Fibroblast of the conjunctiva (primary cell): ENCODE data around the gene MFGE8.
"Not testable (repeated sequence)": the region's sequence is repeated elsewhere in the genome, so short reads cannot be mapped to it uniquely, and the experiment has no call there.

Source experiments
- DNase-seq: peaks from one replicate; pipeline ENCODE4 v3.0.0-alpha.2; 2010; ENCODE audit warnings: low read depth

Gene MFGE8

DNA sequence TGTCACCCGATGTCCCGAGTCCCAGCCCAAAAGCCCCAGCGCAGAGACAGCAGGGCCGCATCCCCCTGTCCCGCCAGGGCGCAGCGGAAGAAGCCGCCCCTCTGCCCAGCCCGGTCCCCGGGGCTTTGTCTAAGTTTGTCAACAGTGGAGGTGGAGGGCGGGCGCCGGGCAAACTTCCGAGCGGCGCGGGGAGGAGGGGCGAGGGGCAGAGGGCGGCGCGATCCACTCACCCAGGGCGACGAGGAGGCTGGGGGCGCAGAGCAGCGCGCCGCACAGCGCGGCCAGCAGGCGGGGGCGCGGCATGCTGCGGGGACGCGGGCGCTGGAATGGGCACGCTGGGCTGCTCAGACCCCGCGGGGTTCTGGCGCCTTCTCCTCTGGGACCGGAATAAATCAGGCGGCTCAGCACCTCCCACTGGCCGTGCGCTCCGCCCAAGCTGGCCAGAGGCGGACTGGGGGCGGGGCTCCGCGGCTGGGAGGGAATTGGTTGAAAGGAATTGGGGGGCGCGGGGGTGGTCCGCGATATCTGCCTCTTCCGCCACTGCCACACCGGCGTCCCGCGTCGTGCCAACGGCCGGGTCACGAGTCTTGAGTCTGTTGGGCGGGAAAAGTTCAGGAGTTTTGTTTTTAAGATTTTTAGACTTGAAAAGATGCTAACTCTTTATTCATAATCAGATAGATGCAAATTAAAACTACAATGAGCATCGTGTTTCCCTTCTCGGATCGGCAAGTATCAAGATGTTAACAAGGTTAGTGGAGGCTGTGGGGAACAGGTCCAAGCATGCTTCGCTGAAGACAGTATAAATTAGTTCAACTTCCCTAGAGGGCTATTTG, at the start of gene MFGE8:
Gene MFGE8, minus strand, starts transcription at position 363 of the 833 bp plus-strand sequence. Its CDS starts 60 bp downstream, at position 303.
- no peak for DNase-seq

- DNase-seq, result no peak
Measured at GRCh38 chr15:88959445-88959844, 46.3 kb upstream of the MFGE8 start.

DNA sequence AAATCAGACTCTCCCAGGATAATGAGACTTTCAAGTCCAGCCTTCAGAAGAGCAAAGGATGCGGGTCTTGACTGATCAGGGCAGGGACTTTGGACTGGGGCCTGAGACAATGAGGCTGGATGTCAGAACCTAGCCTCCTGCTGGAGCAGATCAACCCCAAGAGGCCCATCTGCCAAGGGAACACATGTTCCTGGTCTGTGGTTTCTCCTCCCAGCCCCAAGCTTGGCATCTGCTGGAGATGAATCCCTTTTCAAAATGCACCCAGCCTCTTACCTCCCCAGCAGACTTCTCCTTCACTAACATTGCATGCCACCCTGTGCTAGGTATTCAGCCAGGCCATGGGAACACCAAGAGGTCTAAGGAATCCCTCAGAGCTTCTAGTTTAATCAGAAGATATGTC, 43.7 kb upstream of the MFGE8 start:
- no peak for DNase-seq

DNA sequence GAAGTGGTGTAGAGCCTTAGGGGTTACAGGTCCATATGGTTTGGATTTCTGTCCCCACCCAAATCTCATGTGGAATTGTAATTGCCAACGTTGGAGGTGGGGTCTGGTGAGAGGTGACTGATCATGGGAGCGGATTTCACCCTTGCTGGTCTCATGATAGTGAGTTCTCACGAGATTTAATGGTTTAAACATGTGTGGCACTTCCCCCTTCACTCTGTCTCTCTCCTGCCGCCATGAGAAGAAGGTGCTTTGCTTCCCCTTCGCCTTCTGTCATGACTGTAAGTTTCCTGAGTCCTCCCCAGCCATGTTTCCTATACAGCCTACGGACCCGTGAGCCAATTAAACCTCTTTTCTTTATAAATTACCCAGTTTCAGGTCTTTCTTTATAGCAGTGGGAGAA, 43.1 kb upstream of the MFGE8 start:
- no peak for DNase-seq

- peak; percentile 24 for DNase-seq
Measured at GRCh38 chr15:88954431-88955277, 41.5 kb upstream of the MFGE8 start.

DNA sequence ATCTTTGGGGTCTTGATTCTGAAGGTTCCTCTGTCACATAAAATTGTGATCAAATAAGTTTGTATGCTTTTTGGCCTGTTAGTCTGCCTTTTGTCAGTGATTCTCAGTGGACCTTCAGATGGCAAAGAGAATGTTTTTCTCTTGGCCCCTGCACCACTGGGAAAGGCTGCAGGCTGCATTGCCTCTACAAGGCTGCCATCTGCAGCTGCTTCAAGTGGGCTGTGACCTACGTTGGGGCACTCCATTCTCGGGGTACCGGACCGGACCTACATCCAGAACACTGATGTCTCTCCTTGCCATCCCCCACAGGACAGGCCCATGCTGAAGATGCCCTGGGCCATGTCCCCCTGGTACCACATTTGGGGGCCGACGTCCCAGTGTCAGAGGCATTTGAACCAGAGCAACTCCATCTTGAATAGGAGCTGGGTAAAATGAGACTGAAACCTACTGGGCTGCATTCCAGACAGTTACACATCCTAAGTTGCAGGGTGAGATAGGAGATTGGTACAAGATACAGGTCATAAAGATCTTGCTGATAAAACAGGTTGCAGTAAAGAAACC, 37.5 kb upstream of the MFGE8 start:
- DNase-seq, result no peak

DNA sequence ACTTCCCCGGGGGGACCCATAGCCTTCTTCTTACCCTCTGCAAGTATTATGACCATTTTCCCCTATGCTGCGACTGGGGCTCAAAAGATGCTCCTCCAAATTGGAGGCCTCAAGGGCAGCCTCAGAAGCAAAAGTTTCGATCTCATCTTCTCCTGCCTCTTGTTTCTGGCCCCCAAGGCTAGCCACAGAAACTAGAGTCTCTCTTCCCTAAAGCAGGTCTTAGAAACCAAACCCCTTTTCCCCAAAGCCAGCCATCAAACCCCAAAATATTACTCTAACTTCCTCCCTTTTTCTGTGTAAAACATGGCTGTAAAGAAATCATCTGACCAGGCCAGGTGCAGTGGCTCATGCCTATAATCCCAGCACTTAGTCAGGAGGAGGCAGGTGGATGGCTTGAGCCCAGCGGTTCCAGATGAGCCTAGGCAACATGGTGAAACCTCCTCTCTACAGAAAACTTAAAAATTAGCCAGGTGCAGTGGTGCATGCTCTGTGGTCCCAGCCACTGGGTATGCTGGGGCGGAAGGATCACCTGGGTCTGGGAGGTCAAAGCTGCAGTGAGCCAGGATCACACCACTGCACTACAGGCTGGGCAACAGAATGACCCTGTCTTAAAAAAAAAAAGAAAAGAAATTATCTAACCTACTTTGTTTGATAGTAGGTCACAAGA, 36.7 kb upstream of the MFGE8 start:
- DNase-seq, result no peak

DNA sequence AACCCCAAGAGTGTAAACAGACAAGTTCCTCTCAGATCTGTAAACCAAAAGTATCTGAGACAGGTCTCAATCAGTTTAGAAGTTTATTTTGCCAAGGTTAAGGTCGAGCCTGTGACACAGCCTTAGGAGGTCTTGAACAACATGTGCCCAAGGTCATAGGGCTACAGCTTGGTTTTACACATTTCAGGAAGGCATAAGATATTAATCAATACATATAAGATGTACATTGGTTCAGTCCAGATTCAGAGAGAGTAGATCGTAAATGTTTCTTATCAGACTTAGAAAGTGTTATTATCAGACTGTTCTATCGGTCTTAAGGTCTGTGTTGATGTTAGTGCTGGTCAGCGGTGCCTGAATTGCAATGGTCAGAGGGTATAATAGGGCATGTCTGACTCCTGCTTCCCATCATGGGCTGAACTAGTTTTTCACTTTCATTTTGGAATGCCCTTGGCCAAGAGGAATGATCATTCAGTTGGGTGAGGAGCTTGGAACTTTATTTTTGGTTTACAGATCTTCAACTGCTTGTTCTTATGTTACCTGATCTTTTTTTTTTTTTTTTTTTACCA, 27.0 kb upstream of the MFGE8 start:
- no peak for DNase-seq

DNA sequence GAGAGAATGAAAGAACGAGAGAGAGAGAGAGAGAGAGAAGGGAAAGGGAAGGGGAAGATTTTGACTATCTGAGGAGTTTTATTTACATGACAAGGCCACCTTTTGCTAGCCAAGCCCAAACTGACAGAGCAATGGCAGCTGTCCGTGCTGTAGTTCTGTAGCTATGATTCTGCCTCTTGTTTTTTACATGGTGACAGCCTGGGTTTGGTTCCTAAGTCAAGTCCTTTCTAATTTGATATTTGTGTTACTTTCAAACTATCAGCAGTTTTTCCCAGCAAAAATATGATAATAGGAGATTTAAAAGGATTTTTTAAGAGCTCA, 26.3 kb upstream of the MFGE8 start:
- no peak for DNase-seq

DNA sequence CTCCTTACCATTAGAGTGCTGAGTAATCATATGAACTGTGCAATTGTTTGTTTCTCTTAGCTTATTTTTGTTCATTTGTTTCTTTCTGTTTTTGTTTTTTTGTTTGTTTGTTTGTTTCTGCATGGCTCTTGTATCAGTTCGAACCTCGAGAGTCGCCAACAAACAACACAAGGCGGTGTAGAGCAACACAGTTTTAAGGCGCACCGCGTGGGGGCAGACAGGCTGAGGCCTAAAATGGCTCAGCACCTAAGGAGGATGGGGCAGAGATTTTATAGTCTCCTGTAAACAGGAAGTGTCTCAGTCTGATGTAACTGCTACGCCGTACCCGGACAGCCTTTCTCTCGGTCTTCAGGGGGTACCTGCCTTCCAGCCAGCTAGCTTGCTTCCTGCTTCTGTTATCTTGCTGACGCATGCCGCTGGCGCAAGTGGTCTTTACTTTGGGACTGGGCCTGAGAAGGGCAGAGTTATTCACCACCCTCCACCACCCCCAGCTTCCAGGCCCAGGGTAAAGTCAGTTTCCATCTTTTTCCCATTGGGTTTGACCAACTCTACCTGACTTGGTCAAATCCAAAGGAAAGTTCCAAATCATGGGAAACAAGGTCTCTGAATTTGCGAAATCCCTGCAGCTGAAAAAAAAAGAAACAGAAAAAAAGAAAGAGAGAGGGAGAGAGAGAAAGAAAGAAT, 25.8 kb upstream of the MFGE8 start:
- no peak for DNase-seq

- DNase-seq, result not testable (repeated sequence)
Measured at GRCh38 chr15:88934449-88934848, 21.3 kb upstream of the MFGE8 start.

- DNase-seq, result no peak
Measured at GRCh38 chr15:88932875-88933330, 19.7 kb upstream of the MFGE8 start.

GRCh38 chr15:88932271-88932874, 19.2 kb upstream of the MFGE8 start:
- no peak for DNase-seq

DNA sequence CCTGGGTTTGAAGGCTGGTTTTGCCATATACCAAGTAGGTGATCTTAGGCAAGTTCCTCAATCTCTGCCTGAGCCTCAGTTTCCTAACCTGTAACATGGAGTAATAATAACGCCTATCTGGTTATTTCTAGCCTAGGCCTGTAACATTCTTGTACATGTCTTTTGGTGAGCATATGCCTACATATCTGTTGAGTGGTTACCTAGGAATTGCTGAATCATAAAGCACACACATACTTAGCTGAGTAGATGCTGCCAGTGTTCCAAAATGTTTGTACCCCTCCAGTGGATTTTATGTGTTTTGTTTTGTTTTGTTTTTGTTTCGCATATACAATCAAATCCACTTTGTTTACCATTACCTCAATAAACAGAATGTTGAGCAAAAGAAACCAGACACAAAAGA, 17.4 kb upstream of the MFGE8 start:
- DNase-seq, result no peak

DNA sequence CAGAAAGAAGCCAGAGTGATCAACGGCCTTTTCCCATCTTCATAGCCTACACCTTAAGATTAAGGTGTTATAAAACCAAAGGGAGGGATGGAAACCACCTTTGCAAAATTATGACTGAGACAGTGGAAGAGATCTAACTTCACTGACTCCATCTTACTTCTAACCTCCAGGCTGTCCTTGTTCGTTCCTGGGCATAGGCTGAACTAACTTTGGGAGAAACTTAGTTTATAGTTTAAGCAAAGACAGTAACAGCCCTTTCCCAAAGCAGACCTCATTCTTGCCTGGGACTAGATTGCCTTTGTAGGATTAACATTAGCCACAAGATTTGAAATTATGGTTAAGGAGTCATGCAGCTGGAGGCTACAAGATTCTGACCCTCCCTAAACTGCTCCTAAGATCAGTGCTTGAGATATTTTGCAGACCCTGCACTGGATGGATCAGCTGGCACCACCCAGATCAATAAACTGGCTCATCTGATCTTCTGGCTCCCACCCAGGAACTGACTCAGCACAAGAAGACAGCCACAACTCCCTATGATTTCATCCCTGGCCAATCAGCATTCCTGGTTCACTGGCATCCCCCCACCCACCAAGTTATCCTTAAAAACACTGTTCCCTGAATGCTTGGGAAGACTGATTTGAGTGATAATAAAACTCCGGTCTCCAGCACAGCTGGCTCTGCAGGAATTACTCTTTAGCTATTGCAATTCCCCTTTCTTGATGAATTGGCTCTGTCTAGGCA, 16.3 kb upstream of the MFGE8 start:
- DNase-seq, result not testable (repeated sequence)

DNA sequence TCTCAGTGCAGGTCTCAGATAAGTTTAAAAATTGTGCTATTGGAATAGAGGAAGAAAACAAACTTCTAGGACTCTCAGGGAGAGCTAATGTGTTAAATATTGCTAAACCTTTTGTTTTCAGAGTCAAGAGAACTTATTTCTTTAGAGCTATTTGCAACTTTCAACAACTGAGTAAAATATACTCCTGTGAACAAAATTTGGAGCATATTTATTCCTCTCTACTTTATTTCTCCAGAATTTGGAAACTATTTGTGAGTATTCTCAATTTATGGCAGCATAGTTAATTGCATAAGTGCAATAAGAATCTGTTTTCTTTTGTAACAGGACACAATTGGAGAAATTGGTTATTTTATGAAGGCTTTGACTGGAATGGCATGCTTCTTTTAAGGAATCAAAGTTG, 15.0 kb upstream of the MFGE8 start:
- DNase-seq, result not testable (repeated sequence)

DNA sequence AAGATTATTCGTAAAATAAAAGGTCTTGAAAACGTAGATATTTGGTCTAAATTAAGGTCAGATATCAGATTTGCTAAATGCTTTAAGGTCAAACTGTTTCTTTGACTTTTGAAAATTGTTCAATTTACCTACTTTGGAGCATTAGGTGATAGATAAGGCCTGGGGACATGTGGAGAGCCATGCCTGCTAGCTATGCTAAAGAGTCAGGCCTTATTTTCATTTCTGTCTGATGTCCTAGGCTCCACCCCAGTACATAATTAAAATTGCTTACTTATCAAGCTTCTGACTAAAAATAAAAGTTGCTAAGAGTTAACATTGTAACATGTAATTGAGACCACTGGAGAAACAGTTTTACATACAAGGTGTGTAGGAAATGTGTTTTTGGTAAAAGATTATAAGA, 12.5 kb upstream of the MFGE8 start:
- not testable (repeated sequence) for DNase-seq

- not testable (repeated sequence) for DNase-seq
Measured at GRCh38 chr15:88920892-88921435, 7.8 kb upstream of the MFGE8 start.

DNA sequence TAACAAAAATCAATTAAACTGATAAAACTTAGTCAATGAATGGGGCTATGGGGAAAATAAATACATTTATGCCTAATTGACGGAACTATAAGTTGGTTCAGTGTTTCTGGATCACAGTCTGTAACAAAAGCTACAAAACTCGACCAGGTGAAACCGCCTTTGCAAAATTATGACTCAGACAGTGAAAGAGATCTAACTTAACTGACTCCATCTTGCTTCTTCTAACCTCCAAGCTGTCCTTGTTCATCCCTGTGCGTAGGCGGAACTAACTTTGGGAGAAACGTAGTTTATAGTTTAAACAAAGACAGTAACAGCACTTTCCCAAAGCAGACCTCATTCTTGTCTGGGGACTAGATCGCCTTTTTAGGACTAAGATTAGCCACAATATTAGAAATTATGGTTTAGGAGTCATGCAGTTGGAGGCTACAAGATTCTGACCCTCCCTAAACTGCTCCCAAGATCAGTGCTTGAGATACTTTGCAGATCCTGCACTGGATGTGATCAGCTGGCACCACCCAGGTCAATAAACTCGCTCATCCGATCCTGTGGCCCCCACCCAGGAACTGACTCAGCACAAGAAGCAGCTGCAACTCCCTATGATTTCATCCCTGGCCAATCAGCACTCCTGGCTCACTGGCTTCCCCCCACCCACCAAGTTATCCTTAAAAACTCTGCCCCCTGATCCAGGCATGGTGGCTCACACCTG, 7.2 kb upstream of the MFGE8 start:
- peak; percentile 67 for DNase-seq
